Hair follicular keratinocyte (primary cell): ENCODE measurements around the gene EHD1. TPM values are rescaled to one million over a fixed set of nuclear protein-coding genes. Genes with fewer than 3 reads are reported as not detected.

ENCODE experiments used
- total RNA-seq: library from RNA; depleted of rRNA; stranded (reverse); fragments of >200 nt; gene quantifications from 2 replicates; pipeline ENCODE4 v1.2.3, GENCODE V29; 2015

The EHD1 gene
- 92.0 and 131 TPM in 2 replicates for total RNA-seq

GRCh38 chr11:64878494-64879243, at the start of gene EHD1:
Gene EHD1 (minus strand): TSS chr11:64878621. CDS start chr11:64878464, 157 bp downstream.

GRCh38 chr11:64923944-64924909, 45.8 kb upstream of the EHD1 start, which contains the start of gene PPP2R5B:
Gene PPP2R5B (plus strand): TSS chr11:64924689. CDS start chr11:64925735, 1,046 bp downstream.

GRCh38 chr11:64916775-64917662, 38.6 kb upstream of the EHD1 start, which contains the start of gene ATG2A:
Gene ATG2A (minus strand): TSS chr11:64917209. CDS start chr11:64917135, 74 bp downstream.

GRCh38 chr11:64844330-64845128, 33.9 kb downstream of the EHD1 start, which contains the start of gene CDC42BPG:
Gene CDC42BPG (minus strand): TSS chr11:64844653. CDS start chr11:64844569, 84 bp downstream.

GRCh38 chr11:64810271-64810890, 68.0 kb downstream of the EHD1 start, which contains the start of gene MEN1:
Gene MEN1 (minus strand): TSS chr11:64810551. CDS start chr11:64810109, 442 bp downstream.

GRCh38 chr11:64803158-64803845, 75.1 kb downstream of the EHD1 start, which contains the start of gene MAP4K2:
Gene MAP4K2 (minus strand): TSS chr11:64803214. CDS start chr11:64803149, 65 bp downstream.

Other genes starting within 250 kb of the EHD1 start
- 0.04 TPM in 1 of 2 replicates, not detected in the other for gene NRXN2, start 155.4 kb downstream of the EHD1 start, total RNA-seq
- gene RASGRP2, start 134.5 kb downstream of the EHD1 start, total RNA-seq, result 2.1 TPM in 1 of 2 replicates, not detected in the other
- gene PYGM, start 118.6 kb downstream of the EHD1 start, total RNA-seq, result 0.08 TPM in 1 of 2 replicates, not detected in the other
- 89.7 and 155 TPM in 2 replicates for gene SF1, start 100.1 kb downstream of the EHD1 start, total RNA-seq
- gene MAP4K2, start 75.4 kb downstream of the EHD1 start, total RNA-seq, result 18.7 and 21.4 TPM in 2 replicates
- 16.7 and 20.0 TPM in 2 replicates for gene MEN1, start 68.1 kb downstream of the EHD1 start, total RNA-seq
- gene CDC42BPG, start 34.0 kb downstream of the EHD1 start, total RNA-seq, result 3.8 and 8.1 TPM in 2 replicates
- gene ATG2A, start 38.6 kb upstream of the EHD1 start, total RNA-seq, result 16.2 and 18.5 TPM in 2 replicates
- gene PPP2R5B, start 46.1 kb upstream of the EHD1 start, total RNA-seq, result 16.4 and 28.7 TPM in 2 replicates
- not detected in 2 replicates for gene GPHA2, start 57.3 kb upstream of the EHD1 start, total RNA-seq
- gene MAJIN, start 93.5 kb upstream of the EHD1 start, total RNA-seq, result not detected in 2 replicates
- gene BATF2, start 118.3 kb upstream of the EHD1 start, total RNA-seq, result 0.19 and 0.31 TPM in 2 replicates
- gene ARL2, start 135.5 kb upstream of the EHD1 start, total RNA-seq, result 157 and 167 TPM in 2 replicates
- gene SNX15, start 148.8 kb upstream of the EHD1 start, total RNA-seq, result 18.7 and 21.1 TPM in 2 replicates
- gene SAC3D1, start 162.6 kb upstream of the EHD1 start, total RNA-seq, result 20.9 and 37.1 TPM in 2 replicates
- 13.0 and 32.8 TPM in 2 replicates for gene NAALADL1, start 179.9 kb upstream of the EHD1 start, total RNA-seq
- gene CDCA5, start 205.4 kb upstream of the EHD1 start, total RNA-seq, result 7.2 and 25.9 TPM in 2 replicates
- 51.1 and 54.4 TPM in 2 replicates for gene ZFPL1, start 205.6 kb upstream of the EHD1 start, total RNA-seq
- 185 and 355 TPM in 2 replicates for gene VPS51, start 217.6 kb upstream of the EHD1 start, total RNA-seq
- 9.6 and 18.6 TPM in 2 replicates for gene TM7SF2, start 233.3 kb upstream of the EHD1 start, total RNA-seq
- 19.8 and 31.6 TPM in 2 replicates for gene ZNHIT2, start 239.1 kb upstream of the EHD1 start, total RNA-seq
- 496 and 642 TPM in 2 replicates for gene FAU, start 243.5 kb upstream of the EHD1 start, total RNA-seq
- 57.9 and 90.9 TPM in 2 replicates for gene MRPL49, start 243.7 kb upstream of the EHD1 start, total RNA-seq